GM21825 (cell line): ENCODE data around the gene LEMD2.

Experiments
- ATAC-seq: cut with Tn5 transposase; IDR thresholded peaks from one replicate; pipeline ENCODE4 v1.9.1; 2021; ENCODE audit warnings: mild to moderate bottlenecking, moderate library complexity; ENCODE audit not compliant: unreplicated experiment

The LEMD2 gene

GRCh38 chr6:33777398-33778388 is 11.2 kb downstream of the LEMD2 start:
- no peak for ATAC-seq

GRCh38 chr6:33776764-33777163 is 12.2 kb downstream of the LEMD2 start:
- no peak for ATAC-seq

- ATAC-seq: no peak
Measured at GRCh38 chr6:33776186-33776585, 12.7 kb downstream of the LEMD2 start.

GRCh38 chr6:33774774-33775173 is 14.2 kb downstream of the LEMD2 start:
- ATAC-seq: no peak

GRCh38 chr6:33772902-33773472 is 15.9 kb downstream of the LEMD2 start:
- ATAC-seq: no peak

- ATAC-seq: no peak
Measured at GRCh38 chr6:33772082-33772830, 16.7 kb downstream of the LEMD2 start.

GRCh38 chr6:33771146-33772081 is 17.5 kb downstream of the LEMD2 start:
- peak; percentile 50 for ATAC-seq

GRCh38 chr6:33770833-33771145 is 18.1 kb downstream of the LEMD2 start:
- ATAC-seq: no peak

GRCh38 chr6:33770124-33770832 is 18.7 kb downstream of the LEMD2 start:
- ATAC-seq: no peak

- no peak for ATAC-seq
Measured at GRCh38 chr6:33769248-33769821, 19.6 kb downstream of the LEMD2 start.

- ATAC-seq: no peak
Measured at GRCh38 chr6:33768644-33769120, 20.2 kb downstream of the LEMD2 start.

- ATAC-seq: no peak
Measured at GRCh38 chr6:33766921-33767907, 21.7 kb downstream of the LEMD2 start.

- ATAC-seq: no peak
Measured at GRCh38 chr6:33765368-33765767, 23.6 kb downstream of the LEMD2 start.

GRCh38 chr6:33764036-33764435 is 24.9 kb downstream of the LEMD2 start:
- no peak for ATAC-seq

GRCh38 chr6:33763483-33763882 is 25.4 kb downstream of the LEMD2 start:
- ATAC-seq: no peak

- no peak for ATAC-seq
Measured at GRCh38 chr6:33762713-33763112, 26.2 kb downstream of the LEMD2 start.

- ATAC-seq: no peak
Measured at GRCh38 chr6:33761922-33762629, 26.9 kb downstream of the LEMD2 start.

- no peak for ATAC-seq
Measured at GRCh38 chr6:33761581-33761921, 27.4 kb downstream of the LEMD2 start.
